ENCODE results near the gene GINS2.

GINS2 gene

DNA sequence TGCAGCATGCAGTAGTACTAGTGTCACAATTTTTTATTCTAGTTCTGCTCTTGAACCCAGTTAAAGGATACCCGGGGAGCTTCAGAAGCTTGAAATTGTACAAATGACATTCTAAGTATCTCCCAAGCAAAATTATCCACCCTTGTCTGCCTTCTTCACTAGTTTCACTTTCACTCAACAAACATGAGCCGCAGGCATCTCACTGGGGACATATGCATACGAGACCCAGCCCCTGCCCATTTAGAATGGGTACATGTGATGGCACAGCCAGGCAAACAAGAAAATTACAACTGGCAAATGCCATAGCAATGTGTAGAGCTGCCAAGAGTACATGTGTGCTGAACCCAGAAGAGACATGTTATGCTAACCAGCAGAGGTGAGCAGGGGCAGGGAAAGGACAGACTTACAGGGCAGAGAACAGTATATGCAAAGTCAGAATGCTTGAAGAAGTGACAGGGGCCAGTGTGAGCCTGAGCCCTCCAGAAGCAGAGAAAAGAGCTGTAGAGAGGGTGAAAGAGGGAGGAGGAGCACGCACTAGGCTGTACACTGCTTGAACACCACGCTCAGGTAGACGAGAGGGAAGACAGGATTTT lies 8.3 kb downstream of the GINS2 start:
- Histone ChIP-seq H3K4me3 (ENCODE audit: low read depth, low read length) (no peak overlapping the region), H3K27ac (no peak overlapping the region), H3K9me3 (ENCODE audit: severe bottlenecking) (no peaks in the 10 kb centered on the region), H3K36me3 (peaks cover 54% of the 10 kb centered on the region), H3K27me3 (ENCODE audit: insufficient read depth, low read depth, severe bottlenecking) (no peaks in the 10 kb centered on the region)
- TF ChIP-seq, protein P1, sequence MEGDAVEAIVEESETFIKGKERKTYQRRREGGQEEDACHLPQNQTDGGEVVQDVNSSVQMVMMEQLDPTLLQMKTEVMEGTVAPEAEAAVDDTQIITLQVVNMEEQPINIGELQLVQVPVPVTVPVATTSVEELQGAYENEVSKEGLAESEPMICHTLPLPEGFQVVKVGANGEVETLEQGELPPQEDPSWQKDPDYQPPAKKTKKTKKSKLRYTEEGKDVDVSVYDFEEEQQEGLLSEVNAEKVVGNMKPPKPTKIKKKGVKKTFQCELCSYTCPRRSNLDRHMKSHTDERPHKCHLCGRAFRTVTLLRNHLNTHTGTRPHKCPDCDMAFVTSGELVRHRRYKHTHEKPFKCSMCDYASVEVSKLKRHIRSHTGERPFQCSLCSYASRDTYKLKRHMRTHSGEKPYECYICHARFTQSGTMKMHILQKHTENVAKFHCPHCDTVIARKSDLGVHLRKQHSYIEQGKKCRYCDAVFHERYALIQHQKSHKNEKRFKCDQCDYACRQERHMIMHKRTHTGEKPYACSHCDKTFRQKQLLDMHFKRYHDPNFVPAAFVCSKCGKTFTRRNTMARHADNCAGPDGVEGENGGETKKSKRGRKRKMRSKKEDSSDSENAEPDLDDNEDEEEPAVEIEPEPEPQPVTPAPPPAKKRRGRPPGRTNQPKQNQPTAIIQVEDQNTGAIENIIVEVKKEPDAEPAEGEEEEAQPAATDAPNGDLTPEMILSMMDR (IDR thresholded peaks at IDR 0.05; ENCODE audit: low read depth, low read length) = no peak
- no peak for DNase-seq

DNA sequence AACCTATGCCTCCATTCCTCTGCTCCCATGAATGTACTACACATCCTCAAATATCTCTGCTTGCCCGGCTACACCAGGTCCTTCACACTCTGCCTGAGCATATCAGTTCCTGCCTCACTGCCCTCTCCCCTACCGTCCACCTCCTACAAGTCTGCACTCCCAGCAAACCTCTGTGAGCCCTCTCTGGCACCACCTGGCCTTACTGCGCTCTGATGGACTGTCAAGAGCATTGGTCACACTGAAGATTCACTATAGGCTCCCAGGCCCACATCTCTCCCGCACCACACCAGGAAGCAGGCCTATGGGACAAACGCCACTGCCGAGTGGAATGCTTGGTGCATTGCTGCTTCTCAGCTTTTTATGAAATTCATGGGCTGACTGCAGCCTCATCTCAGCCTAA lies 8.9 kb downstream of the GINS2 start:
- DNase-seq = no peak
- Histone ChIP-seq H3K4me3 (ENCODE audit: low read depth, low read length) (no peak overlapping the region), H3K27ac (no peak overlapping the region), H3K27me3 (ENCODE audit: insufficient read depth, low read depth, severe bottlenecking) (no peaks in the 10 kb centered on the region), H3K36me3 (peaks cover 59% of the 10 kb centered on the region), H3K9me3 (ENCODE audit: severe bottlenecking) (no peaks in the 10 kb centered on the region)
- TF ChIP-seq, protein P1 (IDR thresholded peaks at IDR 0.05; ENCODE audit: low read depth, low read length) = no peak

DNA sequence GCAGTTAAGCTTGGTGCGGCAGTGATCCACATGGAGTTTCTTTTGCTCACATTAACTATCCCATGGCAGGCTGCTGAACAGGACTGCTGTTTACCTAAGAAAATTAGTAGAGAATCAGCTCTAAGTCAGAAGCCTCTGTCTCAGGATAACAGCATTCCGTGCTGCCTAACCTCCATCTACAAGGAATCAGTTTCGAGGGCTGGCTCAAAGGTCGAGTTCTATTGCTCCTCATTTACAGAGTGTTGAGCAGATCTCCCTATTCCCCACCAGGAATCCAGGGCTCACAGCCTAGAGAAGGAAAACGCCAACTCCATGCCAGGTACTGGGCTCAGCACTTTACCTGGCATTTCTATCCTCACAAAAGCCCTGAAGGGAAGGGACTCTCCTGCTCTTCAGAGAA lies 9.9 kb downstream of the GINS2 start:
- Histone ChIP-seq H3K27ac (peak overlapping the region; percentile 24; the same call in 1 of the 2 replicates), H3K27me3 (ENCODE audit: insufficient read depth, low read depth, severe bottlenecking) (no peaks in the 10 kb centered on the region), H3K4me3 (ENCODE audit: low read depth, low read length) (no peak overlapping the region), H3K9me3 (ENCODE audit: severe bottlenecking) (no peaks in the 10 kb centered on the region), H3K36me3 (peaks cover 65% of the 10 kb centered on the region)
- TF ChIP-seq, protein P1 (IDR thresholded peaks at IDR 0.05; ENCODE audit: low read depth, low read length) = no peak
- DNase-seq = no peak

DNA sequence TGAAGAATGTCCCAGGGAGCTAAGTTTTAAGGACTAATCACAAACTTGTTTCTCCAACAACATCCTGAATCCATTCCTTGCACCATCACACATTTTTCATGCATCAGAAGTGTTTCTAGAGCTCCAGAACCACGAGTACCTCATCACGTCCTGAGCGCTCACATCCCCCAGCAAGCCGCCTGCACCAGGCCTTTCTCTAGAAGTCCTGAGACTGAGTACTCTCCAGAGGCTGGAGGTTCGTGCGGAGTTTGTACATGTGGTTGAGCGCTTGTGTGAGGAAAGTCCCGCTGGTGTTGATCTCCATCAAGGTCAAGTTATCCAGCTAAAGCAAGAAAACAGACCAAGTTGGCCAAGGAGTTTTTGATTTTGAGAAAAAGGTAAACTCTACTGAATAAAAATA lies 10.7 kb downstream of the GINS2 start:
- H3K27ac ChIP-seq = peak overlapping the region; percentile 73
- H3K4me3 ChIP-seq (ENCODE audit: low read depth, low read length) = no peak overlapping the region
- TF ChIP-seq, protein P1 (IDR thresholded peaks at IDR 0.05; ENCODE audit: low read depth, low read length) = no peak
- H3K36me3 ChIP-seq = peaks cover 63% of the 10 kb centered on the region
- H3K9me3 ChIP-seq (ENCODE audit: severe bottlenecking) = no peaks in the 10 kb centered on the region
- H3K27me3 ChIP-seq (ENCODE audit: insufficient read depth, low read depth, severe bottlenecking) = no peaks in the 10 kb centered on the region
- no peak for DNase-seq

DNA sequence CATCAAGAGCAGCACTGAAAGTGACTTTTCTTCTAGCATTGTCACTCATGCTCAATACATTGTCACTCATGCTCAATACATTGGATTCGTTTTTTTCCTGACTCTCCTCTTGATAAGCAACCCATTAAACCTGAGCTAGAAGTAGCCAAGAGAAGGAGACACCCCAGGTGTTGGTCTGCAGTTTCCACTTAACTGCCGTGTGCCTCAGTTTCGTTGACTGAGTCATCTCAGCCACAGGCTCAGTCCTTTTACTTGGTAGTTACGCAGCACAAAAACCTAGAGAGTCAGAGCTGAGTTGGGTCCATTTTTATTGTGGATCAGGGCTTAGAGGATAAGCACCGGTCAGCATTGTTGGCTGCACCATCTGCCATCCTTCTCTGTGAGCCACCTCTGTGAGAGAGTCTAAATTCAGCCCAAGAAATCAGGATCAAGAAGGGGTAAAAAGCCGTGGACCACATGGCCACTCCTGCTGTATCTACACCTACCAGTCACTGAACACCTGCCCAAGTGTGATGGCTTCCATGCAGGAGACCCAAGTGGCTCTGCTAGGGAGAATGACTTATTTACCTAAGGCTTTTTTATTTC lies 11.3 kb downstream of the GINS2 start:
- Histone ChIP-seq H3K9me3 (ENCODE audit: severe bottlenecking) (no peaks in the 10 kb centered on the region), H3K27me3 (ENCODE audit: insufficient read depth, low read depth, severe bottlenecking) (no peaks in the 10 kb centered on the region), H3K27ac (peak overlapping the region; percentile 73), H3K36me3 (peaks cover 69% of the 10 kb centered on the region), H3K4me3 (ENCODE audit: low read depth, low read length) (no peak overlapping the region)
- TF ChIP-seq, protein P1 (IDR thresholded peaks at IDR 0.05; ENCODE audit: low read depth, low read length) = no peak
- DNase-seq = peak; percentile 50

DNA sequence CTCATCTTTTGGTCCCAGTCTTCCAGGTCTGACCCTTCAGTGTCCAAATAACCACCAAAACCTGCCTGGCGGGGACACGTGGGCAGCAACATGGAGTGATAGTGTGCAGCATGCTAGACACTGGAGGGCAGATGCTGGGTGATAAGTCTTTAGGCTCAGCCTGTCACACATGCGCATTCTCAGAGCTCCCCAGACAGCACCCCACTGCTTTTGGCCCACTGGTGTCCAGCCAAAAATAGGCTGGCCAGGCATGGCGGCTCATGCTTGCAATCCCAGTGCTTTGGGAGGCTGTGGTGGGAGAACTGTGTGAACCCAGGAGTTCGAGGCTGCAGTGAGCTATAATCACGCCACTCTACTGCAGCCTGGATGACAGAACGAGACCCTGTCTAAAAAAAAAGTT lies 12.3 kb downstream of the GINS2 start:
- H3K36me3 ChIP-seq = peaks cover 79% of the 10 kb centered on the region
- TF ChIP-seq, protein P1 (IDR thresholded peaks at IDR 0.05; ENCODE audit: low read depth, low read length) = no peak

More for the DNA sequence above, 12.3 kb downstream of the GINS2 start:
- no peak overlapping the region for H3K4me3 ChIP-seq (ENCODE audit: low read depth, low read length)
- no peaks in the 10 kb centered on the region for H3K9me3 ChIP-seq (ENCODE audit: severe bottlenecking)
- H3K27me3 ChIP-seq (ENCODE audit: insufficient read depth, low read depth, severe bottlenecking) = no peaks in the 10 kb centered on the region
- DNase-seq = no peak
- peak overlapping the region; percentile 73 for H3K27ac ChIP-seq

All from WERI-Rb-1 (cell line).